Activated naive CD8-positive, alpha-beta T cell treated with anti-CD3 and anti-CD28 coated beads for 36 hours (primary cell): ENCODE data around the gene SAP130. TPM values are rescaled to one million over a fixed set of nuclear protein-coding genes. Genes with fewer than 3 reads are reported as not detected.

ENCODE experiments used
- DNase-seq: peaks from one replicate; pipeline ENCODE4 v3.0.0; 2021
- H3K27ac Mint-ChIP-seq: one replicate; pipeline ENCODE4 v1.8.0; 2022; ENCODE audit warnings: mild to moderate bottlenecking, moderate library complexity, mixed read lengths
- H3K27me3 Mint-ChIP-seq: one replicate; pipeline ENCODE4 v1.8.0; 2022; ENCODE audit warnings: mild to moderate bottlenecking, mixed read lengths
- H3K36me3 Mint-ChIP-seq: one replicate; pipeline ENCODE4 v1.8.0; 2021; ENCODE audit warnings: mild to moderate bottlenecking, mixed read lengths
- H3K4me1 Mint-ChIP-seq: one replicate; pipeline ENCODE4 v1.8.0; 2021; ENCODE audit warnings: mixed read lengths
- H3K4me3 Mint-ChIP-seq: one replicate; pipeline ENCODE4 v1.8.0; 2022; ENCODE audit warnings: mild to moderate bottlenecking, moderate library complexity, mixed read lengths
- H3K9me3 Mint-ChIP-seq: one replicate; pipeline ENCODE4 v1.8.0; 2022; ENCODE audit warnings: mixed read lengths
- total RNA-seq, 2 experiments: library from RNA; stranded (reverse); gene quantifications; one replicate each; pipeline ENCODE4 v1.2.3, GENCODE V29; 2021

SAP130 gene
- total RNA-seq, 2 experiments from 2014 or later: 24.4 to 26.7 TPM

DNA sequence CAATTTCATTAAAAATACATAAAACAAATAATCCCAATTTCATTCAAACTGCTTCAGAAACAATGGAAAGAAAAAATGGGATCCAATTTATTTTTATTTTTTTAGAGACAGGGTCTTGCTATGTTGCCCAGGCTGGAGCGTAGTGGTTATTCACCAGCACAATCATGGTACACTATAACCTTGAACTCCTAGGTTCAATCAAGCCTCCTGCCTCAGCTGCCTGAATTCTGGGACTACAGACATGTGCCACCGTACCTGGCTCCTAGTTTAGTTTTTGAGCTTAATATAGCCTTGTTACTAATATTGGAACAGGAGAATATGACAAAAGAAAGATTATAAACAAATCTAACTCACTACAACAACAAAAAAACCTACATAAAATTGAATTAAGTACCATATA, 34.2 kb downstream of the SAP130 start:
- H3K9me3 Mint-ChIP-seq: no peaks in the 10 kb centered on the region
- H3K4me1 Mint-ChIP-seq: no peaks in the 10 kb centered on the region
- no peak overlapping the region for H3K27ac Mint-ChIP-seq
- H3K27me3 Mint-ChIP-seq: no peaks in the 10 kb centered on the region
- DNase-seq: no peak
- no peak overlapping the region for H3K4me3 Mint-ChIP-seq
- H3K36me3 Mint-ChIP-seq: peaks cover 14% of the 10 kb centered on the region

- no peaks in the 10 kb centered on the region for H3K27me3 Mint-ChIP-seq
- DNase-seq: no peak
- no peak overlapping the region for H3K4me3 Mint-ChIP-seq
- H3K36me3 Mint-ChIP-seq: peaks cover 16% of the 10 kb centered on the region
- H3K9me3 Mint-ChIP-seq: no peaks in the 10 kb centered on the region
- H3K4me1 Mint-ChIP-seq: no peaks in the 10 kb centered on the region
- no peak overlapping the region for H3K27ac Mint-ChIP-seq
Observed at GRCh38 chr2:127991742-127992141, 36.1 kb downstream of the SAP130 start.

GRCh38 chr2:127986548-127987079, 41.2 kb downstream of the SAP130 start:
- H3K9me3 Mint-ChIP-seq: no peaks in the 10 kb centered on the region

GRCh38 chr2:127985735-127986134, 42.1 kb downstream of the SAP130 start:
- no peaks in the 10 kb centered on the region for H3K9me3 Mint-ChIP-seq
- no peak overlapping the region for H3K27ac Mint-ChIP-seq
- no peak for DNase-seq
- peaks cover 18% of the 10 kb centered on the region for H3K36me3 Mint-ChIP-seq
- no peaks in the 10 kb centered on the region for H3K27me3 Mint-ChIP-seq
- H3K4me1 Mint-ChIP-seq: no peaks in the 10 kb centered on the region
- H3K4me3 Mint-ChIP-seq: no peak overlapping the region

More at GRCh38 chr2:127986548-127987079, 41.2 kb downstream of the SAP130 start:
- DNase-seq: no peak
- Mint-ChIP-seq H3K36me3 (peaks cover 18% of the 10 kb centered on the region), H3K4me1 (no peaks in the 10 kb centered on the region), H3K4me3 (no peak overlapping the region), H3K27ac (no peak overlapping the region), H3K27me3 (no peaks in the 10 kb centered on the region)

- DNase-seq: no peak
- Mint-ChIP-seq H3K36me3 (peaks cover 18% of the 10 kb centered on the region), H3K4me3 (no peak overlapping the region), H3K27me3 (no peaks in the 10 kb centered on the region), H3K27ac (no peak overlapping the region), H3K9me3 (no peaks in the 10 kb centered on the region), H3K4me1 (no peaks in the 10 kb centered on the region)
Observed at GRCh38 chr2:127985026-127985734, 42.7 kb downstream of the SAP130 start.

DNA sequence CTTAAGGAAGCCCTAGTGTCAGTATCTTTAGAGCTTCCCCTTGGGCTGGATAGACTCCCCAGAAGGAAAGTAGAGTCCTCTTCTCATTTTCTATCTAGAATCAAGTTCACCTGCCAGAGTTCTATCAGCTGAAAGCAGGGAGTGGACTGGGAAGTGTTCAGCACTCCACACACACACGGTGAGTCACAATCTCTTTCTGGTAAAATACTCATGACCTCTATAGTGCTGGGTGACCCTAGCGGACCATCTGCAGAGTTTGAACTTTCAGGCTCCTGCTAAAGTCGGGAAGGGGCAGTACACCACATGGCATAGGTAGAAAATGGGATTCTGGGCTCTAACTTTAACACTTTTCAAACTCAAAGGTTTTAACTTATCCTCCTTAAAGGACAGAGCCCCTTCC, 43.3 kb downstream of the SAP130 start:
- no peaks in the 10 kb centered on the region for H3K27me3 Mint-ChIP-seq
- no peak for DNase-seq
- no peaks in the 10 kb centered on the region for H3K4me1 Mint-ChIP-seq
- H3K4me3 Mint-ChIP-seq: no peak overlapping the region
- no peaks in the 10 kb centered on the region for H3K9me3 Mint-ChIP-seq
- peaks cover 18% of the 10 kb centered on the region for H3K36me3 Mint-ChIP-seq
- H3K27ac Mint-ChIP-seq: no peak overlapping the region

DNA sequence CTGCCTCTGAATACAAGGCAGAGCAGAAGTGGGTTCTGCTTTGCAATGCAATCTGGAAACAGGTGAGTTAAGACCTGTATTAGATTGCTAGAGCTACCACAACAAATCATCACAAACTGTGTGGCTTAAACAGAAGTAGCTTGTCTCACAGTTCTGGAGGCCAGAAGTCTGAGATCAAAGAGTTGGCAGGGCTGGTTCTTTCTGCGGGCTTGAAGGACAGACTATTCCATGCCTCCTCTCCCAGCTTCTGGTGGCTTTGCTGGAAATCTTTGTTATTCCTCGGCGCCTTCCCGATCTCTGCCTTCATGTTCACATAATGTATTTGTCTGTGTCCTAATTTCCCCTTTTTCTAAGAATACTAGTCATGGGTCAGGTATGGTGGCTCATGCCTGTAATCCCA, 58.4 kb downstream of the SAP130 start:
- Mint-ChIP-seq H3K27me3 (no peaks in the 10 kb centered on the region), H3K36me3 (peaks cover 9% of the 10 kb centered on the region), H3K4me1 (no peaks in the 10 kb centered on the region), H3K27ac (no peak overlapping the region), H3K9me3 (no peaks in the 10 kb centered on the region), H3K4me3 (no peak overlapping the region)
- no peak for DNase-seq

- Mint-ChIP-seq H3K36me3 (peaks cover 12% of the 10 kb centered on the region), H3K4me3 (no peak overlapping the region), H3K27me3 (no peaks in the 10 kb centered on the region), H3K4me1 (no peaks in the 10 kb centered on the region), H3K27ac (no peak overlapping the region), H3K9me3 (no peaks in the 10 kb centered on the region)
- DNase-seq: no peak
Observed at GRCh38 chr2:127968610-127969339, 59.1 kb downstream of the SAP130 start.

DNA sequence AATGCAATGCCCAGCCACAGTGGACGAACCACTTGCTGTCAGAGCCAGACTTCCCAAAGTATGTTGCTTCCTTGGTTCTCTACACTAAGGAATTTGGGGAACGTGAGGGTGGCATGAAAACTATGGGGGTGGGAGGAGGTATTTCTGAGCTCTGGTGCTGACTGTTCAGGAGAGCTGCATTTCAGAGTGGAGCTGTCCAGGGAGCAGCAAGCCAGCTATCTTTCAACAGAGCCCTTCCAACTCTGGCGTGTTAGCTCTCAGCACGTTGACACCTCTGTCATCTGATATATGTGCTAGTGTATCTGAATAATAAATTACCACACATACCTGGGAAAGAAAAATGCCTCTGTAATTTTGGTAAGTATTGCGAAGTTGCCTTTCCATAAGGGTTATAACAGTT, 66.1 kb downstream of the SAP130 start:
- no peaks in the 10 kb centered on the region for H3K4me1 Mint-ChIP-seq
- no peaks in the 10 kb centered on the region for H3K9me3 Mint-ChIP-seq
- H3K36me3 Mint-ChIP-seq: peaks cover 27% of the 10 kb centered on the region
- H3K27me3 Mint-ChIP-seq: no peaks in the 10 kb centered on the region
- no peak overlapping the region for H3K27ac Mint-ChIP-seq
- H3K4me3 Mint-ChIP-seq: no peak overlapping the region
- no peak for DNase-seq

- peaks cover 16% of the 10 kb centered on the region for H3K36me3 Mint-ChIP-seq
- no peaks in the 10 kb centered on the region for H3K27me3 Mint-ChIP-seq
- no peaks in the 10 kb centered on the region for H3K9me3 Mint-ChIP-seq
- H3K4me3 Mint-ChIP-seq: no peak overlapping the region
- DNase-seq: no peak
- no peak overlapping the region for H3K27ac Mint-ChIP-seq
- H3K4me1 Mint-ChIP-seq: no peaks in the 10 kb centered on the region
Observed at GRCh38 chr2:127957240-127957639, 70.6 kb downstream of the SAP130 start.

DNA sequence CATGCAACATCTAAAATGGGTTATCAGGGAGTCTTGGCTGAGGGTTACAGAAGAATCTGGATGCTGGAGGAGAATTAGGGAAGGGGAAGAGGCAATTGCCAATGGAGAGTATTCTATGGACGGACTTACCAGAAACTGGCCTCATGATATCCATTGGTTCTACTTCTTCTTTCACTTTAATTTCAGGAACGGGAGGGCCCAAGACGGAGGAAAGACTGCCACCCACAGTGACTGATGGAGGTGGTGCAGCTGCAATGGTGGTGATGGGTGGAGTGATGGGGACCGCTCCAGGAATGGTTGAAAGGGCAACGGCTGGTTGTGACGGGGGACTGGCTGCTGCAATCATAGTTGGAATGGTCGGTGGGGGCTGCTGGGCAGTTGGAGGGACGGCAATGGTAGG, 73.0 kb downstream of the SAP130 start:
- H3K4me1 Mint-ChIP-seq: no peaks in the 10 kb centered on the region
- H3K9me3 Mint-ChIP-seq: no peaks in the 10 kb centered on the region
- H3K27me3 Mint-ChIP-seq: no peaks in the 10 kb centered on the region
- H3K4me3 Mint-ChIP-seq: no peak overlapping the region
- no peak overlapping the region for H3K27ac Mint-ChIP-seq
- H3K36me3 Mint-ChIP-seq: peaks cover 12% of the 10 kb centered on the region
- no peak for DNase-seq

DNA sequence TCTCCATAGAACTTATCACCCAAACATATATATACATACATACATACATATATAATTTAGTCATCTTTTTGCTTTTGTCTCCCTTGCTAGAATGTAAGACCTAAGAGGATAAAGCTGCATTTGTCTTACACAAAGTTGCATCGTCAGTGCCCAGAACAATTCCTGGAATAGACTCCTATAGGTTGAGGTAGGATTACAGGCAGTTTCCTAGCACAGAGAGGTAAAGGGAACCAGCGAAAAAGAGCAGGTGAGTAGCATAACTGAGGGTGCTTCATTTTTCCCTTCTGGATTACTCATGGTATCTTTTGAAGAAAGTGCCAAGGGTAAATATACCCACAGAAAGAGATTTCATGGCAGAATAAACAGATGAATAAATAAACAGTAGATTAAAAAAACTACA, 74.0 kb downstream of the SAP130 start:
- Mint-ChIP-seq H3K4me3 (no peak overlapping the region), H3K27me3 (no peaks in the 10 kb centered on the region), H3K9me3 (no peaks in the 10 kb centered on the region), H3K27ac (no peak overlapping the region), H3K4me1 (no peaks in the 10 kb centered on the region), H3K36me3 (peaks cover 13% of the 10 kb centered on the region)
- DNase-seq: no peak

GRCh38 chr2:127953128-127953718, 74.6 kb downstream of the SAP130 start:
- peaks cover 13% of the 10 kb centered on the region for H3K36me3 Mint-ChIP-seq

DNA sequence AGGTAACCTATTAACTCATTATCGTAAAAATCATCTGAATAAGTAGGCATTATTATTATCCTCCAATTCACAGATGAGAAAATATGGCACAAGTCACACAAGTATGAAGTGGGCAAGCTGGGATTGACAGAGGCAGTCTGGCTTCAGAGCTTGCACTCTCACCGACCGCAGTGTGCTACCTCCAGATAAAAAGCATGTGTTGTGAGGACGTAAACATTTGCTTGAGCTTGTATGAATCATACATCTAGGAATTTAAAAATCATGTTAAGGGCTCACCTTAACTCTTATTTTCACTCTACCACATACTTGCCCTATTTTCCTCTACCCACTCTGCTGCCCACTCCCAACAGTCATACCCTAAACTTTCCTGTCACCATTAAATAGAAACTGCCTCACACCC, 76.8 kb downstream of the SAP130 start:
- no peak for DNase-seq
- H3K27me3 Mint-ChIP-seq: no peaks in the 10 kb centered on the region
- no peaks in the 10 kb centered on the region for H3K4me1 Mint-ChIP-seq
- H3K9me3 Mint-ChIP-seq: no peaks in the 10 kb centered on the region
- H3K4me3 Mint-ChIP-seq: no peak overlapping the region
- H3K36me3 Mint-ChIP-seq: peaks cover 14% of the 10 kb centered on the region
- H3K27ac Mint-ChIP-seq: no peak overlapping the region

More at GRCh38 chr2:127953128-127953718, 74.6 kb downstream of the SAP130 start:
- H3K4me3 Mint-ChIP-seq: no peak overlapping the region
- H3K4me1 Mint-ChIP-seq: no peaks in the 10 kb centered on the region
- no peak for DNase-seq
- no peaks in the 10 kb centered on the region for H3K9me3 Mint-ChIP-seq
- no peak overlapping the region for H3K27ac Mint-ChIP-seq
- no peaks in the 10 kb centered on the region for H3K27me3 Mint-ChIP-seq

- Mint-ChIP-seq H3K9me3 (no peaks in the 10 kb centered on the region), H3K4me1 (no peaks in the 10 kb centered on the region), H3K27ac (no peak overlapping the region), H3K27me3 (no peaks in the 10 kb centered on the region), H3K4me3 (no peak overlapping the region), H3K36me3 (peaks cover 19% of the 10 kb centered on the region)
- DNase-seq: no peak
Observed at GRCh38 chr2:127950264-127950663, 77.6 kb downstream of the SAP130 start.
